GM21723 (cell line): ENCODE measurements around the gene BMPR1A.
"Not testable (repeated sequence)": the region's sequence is repeated elsewhere in the genome, so short reads cannot be mapped to it uniquely, and the experiment has no call there.

Source experiments
- ATAC-seq: cut with Tn5 transposase; IDR thresholded peaks from one replicate; pipeline ENCODE4 v1.9.1; 2021; ENCODE audit warnings: mild to moderate bottlenecking, moderate library complexity; ENCODE audit not compliant: unreplicated experiment

The BMPR1A gene

DNA sequence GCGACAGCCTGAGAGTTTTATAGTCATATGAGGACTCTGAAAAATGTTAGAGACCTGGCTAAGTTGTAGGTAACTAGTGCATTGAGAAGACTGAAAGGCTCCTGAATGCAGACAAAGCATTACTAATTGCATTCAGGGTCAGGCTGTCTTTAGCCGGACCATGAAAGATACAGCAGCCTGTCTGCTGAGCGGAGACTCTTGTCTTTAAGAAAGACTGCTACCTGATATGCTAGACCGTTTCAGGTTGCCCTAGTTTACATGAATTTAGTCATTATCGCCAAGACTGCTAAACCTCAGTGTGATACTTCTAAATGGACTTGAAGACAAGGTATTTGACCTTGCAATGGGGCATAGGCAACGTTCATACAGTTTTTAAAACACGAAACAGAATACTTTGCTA, 81.2 kb downstream of the BMPR1A start:
- ATAC-seq, result no peak

DNA sequence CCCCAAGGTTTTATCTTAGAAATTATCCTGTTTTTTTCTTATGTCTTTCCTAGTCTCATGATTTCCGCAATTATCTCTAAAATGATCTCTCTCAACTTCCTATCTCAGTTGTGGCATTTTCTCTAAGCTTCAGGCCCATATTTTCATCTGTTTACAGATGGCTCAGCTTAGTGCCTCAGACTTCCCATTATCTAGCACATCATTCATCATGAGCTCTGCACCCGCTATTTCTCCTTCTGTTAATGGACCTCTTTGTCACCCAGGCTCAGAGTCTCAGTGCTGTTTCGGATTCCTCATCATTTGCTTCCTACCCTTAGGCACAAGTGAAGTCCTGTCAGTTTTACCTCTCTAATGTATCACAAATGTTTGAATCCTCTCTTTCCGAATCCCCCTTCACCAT, 84.1 kb downstream of the BMPR1A start:
- no peak for ATAC-seq

DNA sequence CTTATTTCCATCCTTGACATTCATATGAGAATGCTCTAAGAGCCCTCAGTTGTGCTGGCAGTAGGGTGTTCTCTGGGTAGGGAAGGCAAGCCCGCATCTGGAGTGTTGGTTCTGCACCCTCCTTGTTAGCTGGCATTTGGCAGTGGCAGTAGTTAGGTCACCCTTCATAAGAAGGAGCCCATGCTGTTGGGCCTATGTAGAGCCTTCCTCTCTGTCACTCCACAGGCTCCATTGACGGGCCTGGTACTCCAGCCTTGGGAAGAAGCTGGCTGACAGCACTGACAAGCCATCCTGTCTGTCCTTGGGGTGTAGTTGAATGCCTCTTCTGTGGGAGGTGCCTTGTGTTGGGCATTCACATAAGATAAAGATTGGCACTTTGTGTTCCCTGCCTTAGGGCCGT, 89.7 kb downstream of the BMPR1A start:
- no peak for ATAC-seq

DNA sequence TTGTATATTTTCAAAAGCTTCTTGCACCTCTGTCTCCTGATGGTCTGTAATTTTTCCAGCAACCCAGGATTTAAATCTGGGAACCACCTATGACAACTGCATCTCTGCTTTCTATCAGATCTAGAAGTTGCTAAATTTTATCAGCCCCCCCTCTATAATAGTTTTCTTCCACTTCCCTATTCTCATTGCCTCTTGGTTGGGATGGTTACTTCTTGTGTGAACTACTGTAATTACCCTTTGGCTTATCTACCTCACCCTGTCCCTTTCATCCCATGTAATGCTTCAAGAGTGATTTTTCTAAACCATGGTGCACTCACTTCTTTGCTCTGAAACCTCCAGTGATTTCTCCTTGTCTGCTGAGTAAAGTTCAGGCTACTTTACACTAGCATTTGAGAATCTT, 92.3 kb downstream of the BMPR1A start:
- no peak for ATAC-seq

GRCh38 chr10:86849181-86849894, 92.9 kb downstream of the BMPR1A start:
- peak; percentile 70 for ATAC-seq

- ATAC-seq, result no peak
Observed at GRCh38 chr10:86850481-86850880, 94.1 kb downstream of the BMPR1A start.

DNA sequence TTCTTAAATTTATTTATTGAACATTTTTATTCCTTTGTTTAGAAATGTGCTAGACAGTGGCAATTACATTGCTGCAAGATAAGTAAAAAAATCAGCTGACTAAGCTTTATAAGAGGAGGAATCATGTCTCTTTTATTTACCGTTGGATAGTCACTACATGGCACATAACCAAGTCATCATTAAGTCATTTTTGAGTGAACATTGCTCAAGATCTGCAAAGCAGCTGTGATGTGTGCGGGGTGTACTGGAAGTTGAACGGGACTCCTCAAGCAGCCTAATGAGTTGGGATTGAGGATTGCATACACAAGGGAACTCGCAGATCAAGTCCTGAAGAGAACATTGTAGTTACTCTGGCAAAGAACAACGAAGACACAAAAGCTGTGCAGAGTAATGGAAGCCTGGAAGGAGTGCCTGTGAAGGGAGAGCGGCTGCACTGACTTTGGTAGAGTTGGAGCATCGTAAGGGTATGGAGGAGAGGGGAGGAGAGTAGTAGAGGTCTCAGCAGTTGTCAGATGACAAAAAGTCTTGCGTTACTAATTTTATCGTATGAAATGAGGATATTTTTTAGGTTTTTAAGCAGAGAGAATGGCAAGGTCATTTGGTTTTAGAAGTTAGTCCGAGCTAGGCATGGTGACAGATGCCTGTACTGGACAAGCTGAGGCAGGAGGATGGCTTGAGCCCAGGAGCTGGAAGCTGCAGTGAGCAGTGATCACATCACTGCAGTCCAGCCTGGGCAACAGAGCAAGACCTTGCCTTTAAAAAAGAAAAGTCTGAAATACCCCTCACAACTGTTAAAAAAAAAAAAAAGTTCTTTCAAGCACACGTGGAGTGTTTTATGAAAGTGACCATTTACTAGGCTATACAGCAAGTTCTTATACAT, 95.1 kb downstream of the BMPR1A start:
- no peak for ATAC-seq

GRCh38 chr10:86853582-86853981, 97.2 kb downstream of the BMPR1A start:
- not testable (repeated sequence) for ATAC-seq

DNA sequence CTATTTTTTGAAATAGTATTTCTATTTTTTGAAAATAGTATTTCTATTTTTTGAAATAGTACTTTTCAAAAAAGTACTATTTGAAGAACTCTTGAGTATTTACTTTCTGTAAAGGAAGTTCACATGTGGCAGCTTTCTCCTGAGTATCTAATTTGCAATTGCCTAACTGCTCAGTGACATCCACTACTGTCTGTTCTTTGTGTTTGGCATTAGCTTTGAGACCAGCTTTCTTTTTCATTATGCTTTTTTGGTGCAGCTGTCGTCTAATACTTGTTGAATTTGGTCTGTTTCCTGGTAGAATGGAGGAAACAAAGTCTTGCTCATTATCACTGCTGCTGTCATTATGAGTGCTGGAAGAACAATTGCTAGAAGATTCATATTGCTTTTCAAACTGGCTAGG, 99.1 kb downstream of the BMPR1A start:
- no peak for ATAC-seq

DNA sequence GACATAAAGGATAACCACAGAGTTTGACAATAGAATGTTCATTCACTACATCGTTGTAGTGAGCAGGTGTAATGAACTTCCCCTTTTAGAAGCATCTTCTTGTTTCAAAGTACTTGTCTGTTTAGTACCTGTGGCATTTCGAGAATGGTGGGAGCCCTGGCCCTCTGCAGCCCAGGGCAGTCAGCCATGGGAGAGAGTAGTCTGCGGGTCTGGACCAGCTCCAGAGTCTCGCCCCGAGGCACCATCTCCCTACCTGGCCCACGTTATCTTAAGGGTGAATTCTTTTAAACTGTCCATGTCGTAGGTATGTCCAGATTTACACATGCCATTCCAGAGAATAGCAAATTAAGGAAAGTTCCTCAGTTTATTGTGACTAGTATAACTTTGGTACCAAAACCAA, 99.7 kb downstream of the BMPR1A start:
- no peak for ATAC-seq

- ATAC-seq, result no peak
Observed at GRCh38 chr10:86857128-86857721, 100.8 kb downstream of the BMPR1A start.

- no peak for ATAC-seq
Observed at GRCh38 chr10:86858011-86858410, 101.6 kb downstream of the BMPR1A start.

DNA sequence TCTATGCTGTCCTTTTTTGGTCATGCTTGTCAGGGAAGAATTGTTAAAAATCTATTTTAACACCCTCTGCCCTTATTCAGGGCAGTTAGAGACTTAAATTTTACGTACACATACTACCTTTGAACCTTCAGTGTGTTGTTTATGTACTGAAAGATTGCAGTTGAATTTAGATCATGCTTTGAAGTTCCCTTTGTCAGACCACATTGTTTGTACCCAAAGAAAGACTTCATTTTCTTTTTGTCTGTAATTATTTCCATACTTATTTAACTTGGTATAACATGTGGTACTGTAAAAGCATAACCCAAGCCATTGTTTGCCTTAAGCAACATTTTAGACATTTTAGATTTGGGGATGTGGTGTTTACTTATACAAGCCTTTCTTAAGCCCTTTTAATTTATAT, 104.9 kb downstream of the BMPR1A start:
- ATAC-seq, result no peak

- no peak for ATAC-seq
Observed at GRCh38 chr10:86862373-86862772, 106.0 kb downstream of the BMPR1A start.

DNA sequence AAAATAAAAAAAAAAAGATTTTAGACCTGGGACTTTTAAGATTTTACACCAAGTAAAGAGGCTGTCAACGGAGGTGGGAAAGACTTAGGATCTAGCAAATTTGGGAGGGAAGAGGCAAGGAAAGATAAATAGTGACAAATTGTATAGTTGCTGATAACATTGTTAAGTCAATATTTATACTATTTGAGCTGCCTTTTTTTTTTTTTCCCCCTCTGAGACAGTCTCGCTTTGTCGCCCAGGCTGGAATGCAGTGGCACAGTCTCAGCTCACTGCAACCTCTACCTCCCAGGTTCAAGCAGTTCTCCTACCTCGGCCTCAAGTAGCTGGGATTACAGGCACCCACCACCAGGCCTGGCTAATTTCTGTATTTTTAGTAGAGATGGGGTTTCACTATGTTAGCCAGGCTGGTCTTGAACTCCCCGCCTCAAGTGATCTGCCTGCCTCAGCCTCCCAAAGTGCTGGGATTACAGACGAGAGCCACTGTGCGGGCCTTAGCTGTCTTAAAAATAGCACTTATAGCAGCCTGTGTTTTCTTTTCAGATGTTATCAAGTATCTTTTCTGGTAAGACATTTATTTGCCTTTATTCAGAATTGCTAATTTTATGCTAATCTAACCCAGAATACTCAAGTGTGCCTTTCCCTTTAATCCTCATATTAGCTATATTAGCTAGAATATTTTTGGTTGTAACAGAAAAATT, 106.5 kb downstream of the BMPR1A start:
- no peak for ATAC-seq

- ATAC-seq, result no peak
Observed at GRCh38 chr10:86863484-86863842, 107.0 kb downstream of the BMPR1A start.

- ATAC-seq, result not testable (repeated sequence)
Observed at GRCh38 chr10:86865011-86865811, 108.8 kb downstream of the BMPR1A start.

GRCh38 chr10:86867149-86867548, 110.7 kb downstream of the BMPR1A start:
- no peak for ATAC-seq

DNA sequence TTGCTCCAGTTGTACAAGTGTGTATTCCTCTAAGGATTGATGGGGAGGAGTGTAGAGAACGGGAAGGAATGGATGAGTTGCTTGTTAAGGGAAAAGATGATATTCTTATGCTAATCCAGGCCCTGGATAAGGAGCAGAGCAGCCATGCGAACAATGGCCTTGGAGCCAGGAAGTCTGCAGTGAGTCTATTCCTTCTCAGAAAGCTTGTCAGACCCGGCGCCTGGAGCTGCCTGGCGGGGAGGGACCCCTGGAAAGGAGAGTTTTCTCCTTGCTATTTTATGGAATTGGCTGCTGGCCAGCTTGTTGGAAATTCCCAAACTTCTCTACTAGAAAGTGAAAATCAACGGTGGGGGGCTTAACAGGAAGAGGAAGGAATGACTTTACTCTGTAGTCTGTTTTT, 111.9 kb downstream of the BMPR1A start:
- ATAC-seq, result no peak

GRCh38 chr10:86870679-86871078, 114.3 kb downstream of the BMPR1A start:
- no peak for ATAC-seq
